Thoracic aorta (tissue), 2 donors: Measurements from ENCODE around the gene LHPP. TPM values are rescaled to one million over a fixed set of nuclear protein-coding genes. Genes with fewer than 3 reads are reported as not detected.
"Not testable (repeated sequence)": the region's sequence is repeated elsewhere in the genome, so short reads cannot be mapped to it uniquely, and the experiment has no call there.

Experiments used
- ATAC-seq: fragments of 150-250 bp; one replicate; pipeline ENCODE4 v1.8.0; 2017; ENCODE audit warnings: low read depth; ENCODE audit not compliant: insufficient number of reproducible peaks, low FRiP score
- DNase-seq: peaks from one replicate; pipeline ENCODE4 v3.0.0-alpha.2; 2020; ENCODE audit warnings: low spot score
- H3K27ac ChIP-seq, 2 donors: fragments of 200-600 bp; sonication (generic); 1 replicate in 1 of 2; 2 replicates in 1 of 2; pipeline ENCODE4 v1.5.1; 2016; ENCODE audit warnings: mild to moderate bottlenecking in 2 of 2, moderate library complexity in 2 of 2
- H3K27me3 ChIP-seq: fragments of 200-600 bp; sonication (generic); replicated peaks from 2 replicates; pipeline ENCODE4 v1.6.0; 2016; ENCODE audit warnings: mild to moderate bottlenecking; ENCODE audit not compliant: insufficient read depth
- H3K36me3 ChIP-seq: fragments of 200-600 bp; sonication (generic); one replicate; pipeline ENCODE4 v1.5.1; 2016
- H3K4me1 ChIP-seq, 2 donors: fragments of 200-600 bp; sonication (generic); 1 replicate in 1 of 2; 2 replicates in 1 of 2; pipeline versions ENCODE4 v1.5.1 to v1.6.0; 2016; ENCODE audit warnings: low read depth in 2 of 2, mild to moderate bottlenecking in 1 of 2; ENCODE audit not compliant: control insufficient read depth in 1 of 2
- H3K4me3 ChIP-seq: fragments of 200-600 bp; sonication (generic); 2 replicates; pipeline ENCODE4 v1.5.1; 2016; ENCODE audit warnings: mild to moderate bottlenecking
- H3K9me3 ChIP-seq: fragments of 200-600 bp; sonication (generic); 2 replicates; pipeline ENCODE4 v1.5.1; 2016
- CTCF ChIP-seq: fragments of 200-600 bp; sonication (generic); IDR thresholded peaks from one replicate; pipeline ENCODE4 v1.5.1; 2019; ENCODE audit warnings: antibody characterized with exemption
- total RNA-seq, 2 donors: library from RNA; depleted of rRNA; stranded (reverse); fragments of >200 nt; gene quantifications; one replicate each; pipeline versions ENCODE4 v1.1.0 to v1.2.3, GENCODE V29; 2016

Gene LHPP
- total RNA-seq, 2 donors from 2014 or later, result 7.2 to 24.1 TPM

GRCh38 chr10:124578231-124579010, 116.8 kb downstream of the LHPP start:
- DNase-seq, result no peak
- no peak for ATAC-seq
- no peaks in the 10 kb centered on the region for H3K27me3 ChIP-seq
- H3K9me3 ChIP-seq, result no peaks in the 10 kb centered on the region
- TF ChIP-seq CTCF, result no peak
- peaks cover 0 to 11% of the 10 kb centered on the region in 2 donors for H3K4me1 ChIP-seq
- H3K36me3 ChIP-seq, result no peaks in the 10 kb centered on the region
- no peak overlapping the region for H3K4me3 ChIP-seq
- H3K27ac ChIP-seq, result peak overlapping the region in 1 of 2 donors; percentile 4

- Histone ChIP-seq H3K27me3 (no peaks in the 10 kb centered on the region), H3K9me3 (no peaks in the 10 kb centered on the region), H3K27ac (peak overlapping the region in 1 of 2 donors; percentile 4), H3K36me3 (no peaks in the 10 kb centered on the region), H3K4me3 (no peak overlapping the region), H3K4me1 (peaks cover 0 to 11% of the 10 kb centered on the region in 2 donors)
- no peak for TF ChIP-seq CTCF
- ATAC-seq, result no peak
- DNase-seq, result no peak
Observed at GRCh38 chr10:124579011-124579399, 117.4 kb downstream of the LHPP start.

- DNase-seq, result no peak
- no peak overlapping the region for H3K4me3 ChIP-seq
- TF ChIP-seq CTCF, result no peak
- ATAC-seq, result no peak
- H3K36me3 ChIP-seq, result no peaks in the 10 kb centered on the region
- no peak overlapping the region for H3K27ac ChIP-seq
- no peaks in the 10 kb centered on the region for H3K27me3 ChIP-seq
- peaks cover 9 to 30% of the 10 kb centered on the region in 2 donors for H3K4me1 ChIP-seq
- H3K9me3 ChIP-seq, result no peaks in the 10 kb centered on the region
Observed at GRCh38 chr10:124586142-124586541, 124.5 kb downstream of the LHPP start.

- TF ChIP-seq CTCF, result no peak
- peak overlapping the region in 1 of 2 donors; percentile 1 for H3K27ac ChIP-seq
- no peaks in the 10 kb centered on the region for H3K9me3 ChIP-seq
- H3K36me3 ChIP-seq, result no peaks in the 10 kb centered on the region
- ATAC-seq, result no peak
- H3K4me1 ChIP-seq, result peaks cover 9 to 30% of the 10 kb centered on the region in 2 donors
- H3K27me3 ChIP-seq, result no peaks in the 10 kb centered on the region
- no peak overlapping the region for H3K4me3 ChIP-seq
- no peak for DNase-seq
Observed at GRCh38 chr10:124587811-124588211, 126.2 kb downstream of the LHPP start.

GRCh38 chr10:124588341-124588735, 126.7 kb downstream of the LHPP start:
- not testable (repeated sequence) for ATAC-seq, DNase-seq, H3K27me3 ChIP-seq, H3K36me3 ChIP-seq, H3K9me3 ChIP-seq
- peak overlapping the region; percentile 66 for H3K4me3 ChIP-seq
- peak overlapping the region in 1 of 2 donors; percentile 1 for H3K27ac ChIP-seq
- H3K4me1 ChIP-seq, result peaks cover 9 to 30% of the 10 kb centered on the region in 2 donors
